Cardiac septum (tissue), 1 donor: ENCODE measurements around the gene RNF217. TPM values are rescaled to one million over a fixed set of nuclear protein-coding genes. Genes with fewer than 3 reads are reported as not detected.
"Not testable (repeated sequence)": the region's sequence is repeated elsewhere in the genome, so short reads cannot be mapped to it uniquely, and the experiment has no call there.

Experiments
- DNase-seq: peaks from one replicate; pipeline ENCODE4 v3.0.0-alpha.2; 2020; ENCODE audit warnings: low spot score
- intact Hi-C: fragments of 100-400 bp; cut with DNase I; formaldehyde crosslinking; loops from one replicate; pipeline ENCODE4 v1.14.0; 2022
- total RNA-seq: library from RNA; stranded (reverse); fragmentation: NEBNext Ultra II Directional; extraction: Animal tissue kit (Norgen Biotek cat#: 25700); gene quantifications from one replicate; pipeline ENCODE4 v1.2.1, GENCODE V29; 2021
- donor health status: DM: no; HTN: no; CAD: no.

Gene RNF217
- total RNA-seq, 1 donor from 2014 or later = 28.1 TPM

- intact Hi-C loops = no loop called here
- DNase-seq = no peak
These were observed 145.7 kb downstream of the RNF217 start for GRCh38 chr6:125107896-125108295.

- no peak for DNase-seq
- intact Hi-C loops = no loop called here
These were observed 147.8 kb downstream of the RNF217 start for GRCh38 chr6:125110056-125110455.

GRCh38 chr6:125111219-125111983 lies 149.2 kb downstream of the RNF217 start:
- DNase-seq = no peak
- intact Hi-C loops = no loop called here

GRCh38 chr6:125112934-125113333 lies 150.7 kb downstream of the RNF217 start:
- no peak for DNase-seq
- intact Hi-C loops = loop anchor here (2.0 kb wide), 1 partner anchor 242 kb away; no protein-coding TSS in a partner anchor

- DNase-seq = no peak
- intact Hi-C loops = no loop called here
These were observed 152.1 kb downstream of the RNF217 start for GRCh38 chr6:125114248-125114858.

GRCh38 chr6:125116170-125116569 lies 153.9 kb downstream of the RNF217 start:
- no peak for DNase-seq
- intact Hi-C loops = no loop called here

- intact Hi-C loops = no loop called here
These were observed 154.5 kb downstream of the RNF217 start for GRCh38 chr6:125116710-125117109.

GRCh38 chr6:125117818-125118217 lies 155.6 kb downstream of the RNF217 start:
- no peak for DNase-seq
- intact Hi-C loops = no loop called here

More at GRCh38 chr6:125116710-125117109, 154.5 kb downstream of the RNF217 start:
- DNase-seq = no peak

- DNase-seq = no peak
- intact Hi-C loops = no loop called here
These were observed 157.9 kb downstream of the RNF217 start for GRCh38 chr6:125120054-125120590.

GRCh38 chr6:125121894-125122293 lies 159.7 kb downstream of the RNF217 start:
- intact Hi-C loops = no loop called here
- DNase-seq = no peak

GRCh38 chr6:125123051-125123450 lies 160.8 kb downstream of the RNF217 start:
- DNase-seq = no peak
- intact Hi-C loops = no loop called here

GRCh38 chr6:125123468-125124048 lies 161.3 kb downstream of the RNF217 start:
- intact Hi-C loops = no loop called here
- DNase-seq = no peak

- intact Hi-C loops = no loop called here
- no peak for DNase-seq
These were observed 161.9 kb downstream of the RNF217 start for GRCh38 chr6:125124049-125124669.

- intact Hi-C loops = not testable (repeated sequence)
These were observed 163.6 kb downstream of the RNF217 start for GRCh38 chr6:125125856-125126255.

GRCh38 chr6:125129354-125129753 lies 167.1 kb downstream of the RNF217 start:
- intact Hi-C loops = no loop called here
- no peak for DNase-seq

More at GRCh38 chr6:125125856-125126255, 163.6 kb downstream of the RNF217 start:
- not testable (repeated sequence) for DNase-seq

- intact Hi-C loops = no loop called here
These were observed 169.8 kb downstream of the RNF217 start for GRCh38 chr6:125132058-125132457.

GRCh38 chr6:125136378-125136777 lies 174.1 kb downstream of the RNF217 start:
- intact Hi-C loops = no loop called here

More at GRCh38 chr6:125132058-125132457, 169.8 kb downstream of the RNF217 start:
- no peak for DNase-seq

GRCh38 chr6:125138083-125138482 lies 175.8 kb downstream of the RNF217 start:
- no peak for DNase-seq
- intact Hi-C loops = no loop called here

More at GRCh38 chr6:125136378-125136777, 174.1 kb downstream of the RNF217 start:
- no peak for DNase-seq

GRCh38 chr6:125140808-125141207 lies 178.6 kb downstream of the RNF217 start:
- no peak for DNase-seq
- intact Hi-C loops = no loop called here
